ENCODE measurements around the gene CTR9.
"Not testable (repeated sequence)": the region's sequence is repeated elsewhere in the genome, so short reads cannot be mapped to it uniquely, and the experiment has no call there.

The CTR9 gene

DNA sequence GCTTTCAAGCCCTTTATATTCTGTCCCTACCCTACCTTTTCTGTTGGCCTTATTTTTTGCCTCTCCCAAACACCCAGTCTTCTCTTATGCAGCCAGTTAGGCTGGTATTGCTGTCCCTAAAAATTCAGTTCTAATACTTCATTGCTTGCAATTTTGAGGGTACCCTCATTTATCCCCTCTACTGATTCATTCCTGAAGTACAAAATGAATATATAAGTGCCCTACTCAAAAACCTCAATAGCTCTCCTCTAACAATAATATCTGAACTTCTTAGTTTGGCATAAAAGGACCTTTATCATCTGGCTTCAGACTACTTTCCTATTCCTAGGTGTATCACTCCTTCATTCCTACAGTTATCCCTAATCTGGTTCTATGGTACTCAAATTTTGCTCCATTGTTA, 62.9 kb downstream of the CTR9 start:
- Histone ChIP-seq H3K27ac (ENCODE audit: insufficient read depth, low read depth, low read length, poor library complexity, severe bottlenecking) (no peak overlapping the region), H3K9me3 (ENCODE audit: control insufficient read depth, low read length) (no peaks in the 10 kb centered on the region), H3K36me3 (ENCODE audit: control insufficient read depth, insufficient read depth, low read length) (no peaks in the 10 kb centered on the region), H3K27me3 (ENCODE audit: control insufficient read depth, insufficient read depth, low read length, poor library complexity, severe bottlenecking) (no peaks in the 10 kb centered on the region), H3K4me3 (ENCODE audit: insufficient read depth, low read depth, low read length) (no peak overlapping the region), H3K4me1 (ENCODE audit: control insufficient read depth, insufficient read depth, low read length) (peaks cover 9% of the 10 kb centered on the region)

DNA sequence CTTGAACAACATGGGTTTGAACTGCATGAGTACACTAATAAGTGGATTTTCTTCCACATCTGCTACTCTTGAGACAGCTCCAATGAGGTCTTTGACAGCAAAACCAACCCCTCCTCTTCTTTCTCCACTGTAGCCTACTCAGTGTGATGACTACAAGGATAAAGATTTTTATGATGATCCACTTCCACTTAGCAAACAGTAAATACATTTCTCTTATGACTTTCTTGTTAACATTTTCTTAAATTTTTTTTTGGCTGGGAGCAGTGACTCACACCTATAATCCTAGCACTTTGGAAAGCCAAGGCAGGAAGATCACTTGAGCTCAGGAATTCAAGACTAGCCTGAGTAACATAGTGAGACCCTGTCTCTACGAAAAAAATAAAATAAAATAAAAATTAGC, 67.5 kb downstream of the CTR9 start:
- no peaks in the 10 kb centered on the region for H3K9me3 ChIP-seq (ENCODE audit: control insufficient read depth, low read length)
- H3K4me3 ChIP-seq (ENCODE audit: insufficient read depth, low read depth, low read length), result no peak overlapping the region
- no peaks in the 10 kb centered on the region for H3K36me3 ChIP-seq (ENCODE audit: control insufficient read depth, insufficient read depth, low read length)
- H3K4me1 ChIP-seq (ENCODE audit: control insufficient read depth, insufficient read depth, low read length), result no peaks in the 10 kb centered on the region
- no peaks in the 10 kb centered on the region for H3K27me3 ChIP-seq (ENCODE audit: control insufficient read depth, insufficient read depth, low read length, poor library complexity, severe bottlenecking)
- H3K27ac ChIP-seq (ENCODE audit: insufficient read depth, low read depth, low read length, poor library complexity, severe bottlenecking), result no peak overlapping the region
- WGBS, 2 experiments, result 94 to 97% methylated on average over 1 of the region's 1 CpG

DNA sequence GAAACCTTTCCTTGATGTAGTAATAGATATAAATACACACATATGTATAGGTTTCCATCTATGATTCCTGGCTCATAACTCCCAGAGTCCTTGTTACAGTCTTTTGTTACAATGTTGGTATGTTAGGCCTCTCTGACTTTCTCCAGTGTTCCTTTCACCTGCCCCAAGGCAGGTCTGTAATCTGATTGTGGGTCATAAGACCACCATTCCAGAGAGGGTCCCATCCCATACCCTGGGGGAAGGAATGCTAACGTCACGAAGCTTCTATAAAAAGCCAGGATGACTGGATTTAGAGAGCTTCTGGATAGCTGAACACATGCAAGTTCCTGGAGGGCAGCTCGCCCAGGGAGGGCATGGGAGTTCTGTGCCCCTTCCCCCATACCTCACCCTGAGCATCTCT, 71.4 kb downstream of the CTR9 start:
- H3K27me3 ChIP-seq (ENCODE audit: control insufficient read depth, insufficient read depth, low read length, poor library complexity, severe bottlenecking); H3K9me3 ChIP-seq (ENCODE audit: control insufficient read depth, low read length); H3K4me3 ChIP-seq (ENCODE audit: insufficient read depth, low read depth, low read length); H3K27ac ChIP-seq (ENCODE audit: insufficient read depth, low read depth, low read length, poor library complexity, severe bottlenecking); H3K36me3 ChIP-seq (ENCODE audit: control insufficient read depth, insufficient read depth, low read length); H3K4me1 ChIP-seq (ENCODE audit: control insufficient read depth, insufficient read depth, low read length): not testable (repeated sequence)
- 85 to 86% methylated on average over 2 of the region's 3 CpGs for WGBS, 2 experiments

DNA sequence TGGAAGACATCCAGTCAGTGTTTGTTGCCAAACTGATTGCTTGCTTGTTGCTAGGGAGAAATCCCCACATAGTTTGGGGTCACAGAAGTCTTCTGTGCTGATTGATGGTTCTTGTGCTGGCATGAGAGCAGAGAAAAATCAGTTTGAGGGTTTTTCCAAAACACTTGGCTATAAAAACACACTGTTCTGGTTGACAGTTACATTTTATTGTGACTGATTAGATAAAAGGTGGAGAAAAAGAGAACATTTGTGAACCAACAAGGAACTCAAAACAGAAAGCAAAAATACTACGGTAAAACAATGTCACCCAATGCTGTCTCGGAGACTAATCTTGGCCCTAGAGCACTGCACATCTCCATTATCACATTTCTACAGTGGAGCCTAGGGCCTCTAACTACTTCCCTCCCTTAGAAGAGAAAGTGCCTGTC, 72.1 kb downstream of the CTR9 start:
- Histone ChIP-seq H3K9me3 (ENCODE audit: control insufficient read depth, low read length) (no peaks in the 10 kb centered on the region), H3K27ac (ENCODE audit: insufficient read depth, low read depth, low read length, poor library complexity, severe bottlenecking) (no peak overlapping the region), H3K36me3 (ENCODE audit: control insufficient read depth, insufficient read depth, low read length) (no peaks in the 10 kb centered on the region), H3K4me1 (ENCODE audit: control insufficient read depth, insufficient read depth, low read length) (no peaks in the 10 kb centered on the region), H3K27me3 (ENCODE audit: control insufficient read depth, insufficient read depth, low read length, poor library complexity, severe bottlenecking) (no peaks in the 10 kb centered on the region), H3K4me3 (ENCODE audit: insufficient read depth, low read depth, low read length) (no peak overlapping the region)
- 95 to 100% methylated on average over 2 of the region's 2 CpGs for WGBS, 2 experiments

DNA sequence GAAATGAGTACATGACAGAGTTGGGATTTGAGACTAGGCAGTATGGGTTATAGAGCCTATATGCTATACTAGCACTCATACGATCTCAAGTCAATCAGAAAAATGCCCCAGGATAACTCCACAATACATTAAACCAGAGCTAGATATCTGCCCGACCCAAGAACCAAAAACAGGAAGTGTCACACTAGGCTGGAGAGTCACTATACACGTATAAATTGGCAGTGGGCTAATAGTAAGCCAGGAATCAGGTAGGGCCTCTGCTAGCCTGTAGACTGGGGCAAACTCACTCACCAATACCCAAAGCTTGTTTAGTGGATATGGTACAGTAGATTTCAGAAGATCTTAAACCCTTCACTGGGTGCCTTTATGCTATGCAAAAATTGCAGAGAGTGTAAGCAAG, 73.8 kb downstream of the CTR9 start:
- Histone ChIP-seq H3K9me3 (ENCODE audit: control insufficient read depth, low read length) (no peaks in the 10 kb centered on the region), H3K4me3 (ENCODE audit: insufficient read depth, low read depth, low read length) (no peak overlapping the region), H3K4me1 (ENCODE audit: control insufficient read depth, insufficient read depth, low read length) (no peaks in the 10 kb centered on the region), H3K36me3 (ENCODE audit: control insufficient read depth, insufficient read depth, low read length) (no peaks in the 10 kb centered on the region), H3K27me3 (ENCODE audit: control insufficient read depth, insufficient read depth, low read length, poor library complexity, severe bottlenecking) (no peaks in the 10 kb centered on the region), H3K27ac (ENCODE audit: insufficient read depth, low read depth, low read length, poor library complexity, severe bottlenecking) (no peak overlapping the region)
- 83 to 86% methylated on average over 3 of the region's 3 CpGs for WGBS, 2 experiments

DNA sequence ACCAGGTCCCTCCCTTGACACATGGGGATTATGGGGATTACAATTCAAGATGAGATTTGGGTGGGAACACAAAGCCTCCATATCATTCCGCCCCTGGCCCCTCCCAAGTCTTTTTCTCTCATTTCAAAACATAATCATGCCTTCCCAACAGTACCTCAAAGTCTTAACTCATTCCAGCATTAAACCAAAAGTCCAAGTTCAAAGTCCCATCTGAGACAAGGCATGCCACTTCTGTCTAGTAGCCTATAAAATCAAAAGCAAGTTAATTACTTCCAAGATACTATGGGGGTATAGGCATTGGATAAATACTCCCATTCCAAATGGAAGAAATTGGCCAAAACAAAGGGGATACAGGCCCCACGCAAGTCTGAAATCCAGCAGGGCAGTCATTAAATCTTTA, 77.4 kb downstream of the CTR9 start:
- no peaks in the 10 kb centered on the region for H3K36me3 ChIP-seq (ENCODE audit: control insufficient read depth, insufficient read depth, low read length)
- H3K4me3 ChIP-seq (ENCODE audit: insufficient read depth, low read depth, low read length), result no peak overlapping the region
- WGBS, 2 experiments, result 47% methylated on average over 2 of the region's 2 CpGs
- H3K4me1 ChIP-seq (ENCODE audit: control insufficient read depth, insufficient read depth, low read length), result no peaks in the 10 kb centered on the region
- H3K9me3 ChIP-seq (ENCODE audit: control insufficient read depth, low read length), result no peaks in the 10 kb centered on the region
- no peaks in the 10 kb centered on the region for H3K27me3 ChIP-seq (ENCODE audit: control insufficient read depth, insufficient read depth, low read length, poor library complexity, severe bottlenecking)
- H3K27ac ChIP-seq (ENCODE audit: insufficient read depth, low read depth, low read length, poor library complexity, severe bottlenecking), result no peak overlapping the region

DNA sequence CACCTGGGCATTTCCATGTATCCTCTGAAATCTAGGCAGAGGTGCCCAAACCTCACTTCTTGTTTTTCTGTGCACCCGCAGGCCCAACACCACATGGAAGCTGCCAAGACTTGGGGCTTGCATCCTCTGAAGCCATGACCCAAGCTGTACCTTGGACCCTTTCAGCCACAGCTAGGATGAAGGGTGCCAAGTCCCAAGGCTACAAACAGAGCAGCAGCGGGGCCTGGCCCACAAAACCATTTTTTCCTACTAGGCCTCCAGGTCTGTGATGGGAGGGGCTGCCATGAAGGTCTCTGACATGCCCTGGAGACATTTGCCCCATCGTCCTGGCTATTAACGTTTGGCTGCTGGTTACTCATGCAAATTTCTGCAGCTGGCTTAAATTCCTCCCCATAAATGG, 78.1 kb downstream of the CTR9 start:
- Histone ChIP-seq H3K4me3 (ENCODE audit: insufficient read depth, low read depth, low read length) (no peak overlapping the region), H3K9me3 (ENCODE audit: control insufficient read depth, low read length) (no peaks in the 10 kb centered on the region), H3K27me3 (ENCODE audit: control insufficient read depth, insufficient read depth, low read length, poor library complexity, severe bottlenecking) (no peaks in the 10 kb centered on the region), H3K27ac (ENCODE audit: insufficient read depth, low read depth, low read length, poor library complexity, severe bottlenecking) (no peak overlapping the region), H3K4me1 (ENCODE audit: control insufficient read depth, insufficient read depth, low read length) (no peaks in the 10 kb centered on the region), H3K36me3 (ENCODE audit: control insufficient read depth, insufficient read depth, low read length) (no peaks in the 10 kb centered on the region)
- WGBS, 2 experiments, result 89 to 90% methylated on average over 4 of the region's 4 CpGs
